ENCODE data around the gene GAPVD1.
A peak's percentile ranks its signal among the peaks of the same experiment; 100 is the strongest.

GAPVD1 gene

DNA sequence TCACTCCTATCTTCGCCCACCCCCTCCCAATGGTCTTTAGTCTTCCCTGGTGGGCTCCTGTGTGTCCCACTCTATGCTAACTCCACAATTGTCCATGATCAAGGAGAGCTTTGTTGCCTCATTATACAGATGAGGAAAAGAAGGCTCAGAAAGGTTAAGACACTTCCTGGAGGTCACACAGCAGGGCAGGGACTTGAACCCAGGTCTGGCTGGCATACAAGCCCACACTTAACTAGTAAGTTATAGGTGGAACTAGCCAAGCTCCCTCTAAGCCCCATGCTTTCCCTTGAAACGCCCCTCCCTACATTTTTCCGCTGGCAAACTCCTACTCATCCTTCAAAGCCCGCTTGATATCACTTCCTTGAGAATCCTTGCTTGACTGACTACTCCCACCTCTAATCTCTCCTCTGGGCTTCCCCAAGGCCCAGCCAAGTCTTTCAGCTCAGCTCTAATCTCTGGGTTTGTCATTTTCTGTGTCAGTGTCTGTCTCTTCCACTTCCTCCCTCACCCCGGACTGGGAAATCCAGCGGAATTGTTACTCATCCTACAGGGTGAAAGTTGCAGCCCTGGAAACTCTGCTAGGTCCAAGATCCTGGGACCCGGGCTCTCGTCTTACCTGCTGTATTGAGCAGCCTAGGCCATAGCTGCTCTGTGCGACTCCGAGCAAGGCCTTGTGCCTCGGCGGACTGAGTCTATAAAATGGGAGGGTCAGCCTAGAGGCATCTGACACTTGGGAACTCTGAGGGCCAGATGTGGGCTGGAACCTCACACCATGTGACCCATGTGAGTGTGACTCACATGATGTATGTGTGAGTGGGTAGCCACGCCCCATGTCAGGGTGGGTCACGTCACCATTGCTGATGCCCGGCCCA is 144.5 kb downstream of the GAPVD1 start:
- no peak for DNase-seq (ENCODE audit: low read depth)

DNA sequence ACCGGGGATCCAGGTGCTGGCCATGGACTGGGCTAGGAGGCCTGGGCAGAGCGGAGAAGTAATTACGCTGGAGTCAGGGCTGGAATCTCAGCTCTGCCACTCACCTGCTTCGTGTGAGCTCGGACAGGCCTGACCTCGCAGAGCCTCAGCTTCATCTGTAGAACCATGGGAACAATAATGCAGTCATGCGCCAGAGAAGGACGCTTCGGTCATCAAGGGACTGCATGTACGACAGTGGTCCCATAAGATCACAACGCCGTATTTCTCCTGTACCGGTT is 145.1 kb downstream of the GAPVD1 start:
- no peak for DNase-seq (ENCODE audit: low read depth)

GRCh38 chr9:125407432-125407973 is 145.9 kb downstream of the GAPVD1 start:
- DNase-seq (ENCODE audit: low read depth) = no peak

GRCh38 chr9:125407974-125408900 is 146.6 kb downstream of the GAPVD1 start:
- DNase-seq (ENCODE audit: low read depth) = peak; percentile 68

DNA sequence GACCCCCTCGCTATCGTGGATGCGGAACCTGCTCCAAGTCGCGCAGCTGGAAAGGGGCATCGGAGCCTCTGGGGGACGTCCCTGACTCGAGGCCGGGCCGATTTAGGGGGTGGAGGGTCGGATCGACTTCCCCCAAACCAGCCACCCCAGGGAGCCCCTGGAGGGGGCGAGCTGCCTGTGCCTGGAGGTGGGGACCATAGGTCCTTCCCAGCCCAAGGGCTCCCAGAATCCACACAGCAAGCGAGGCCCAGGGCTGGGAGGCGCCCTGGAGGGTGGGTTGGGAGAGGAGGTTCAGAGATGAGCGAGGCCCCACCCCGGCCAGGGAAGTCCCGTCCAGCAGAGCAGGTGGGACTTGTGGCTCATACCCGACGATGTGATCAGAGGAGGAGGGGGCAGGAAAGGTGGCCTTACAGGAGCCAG is 147.6 kb downstream of the GAPVD1 start:
- no peak for DNase-seq (ENCODE audit: low read depth)

DNA sequence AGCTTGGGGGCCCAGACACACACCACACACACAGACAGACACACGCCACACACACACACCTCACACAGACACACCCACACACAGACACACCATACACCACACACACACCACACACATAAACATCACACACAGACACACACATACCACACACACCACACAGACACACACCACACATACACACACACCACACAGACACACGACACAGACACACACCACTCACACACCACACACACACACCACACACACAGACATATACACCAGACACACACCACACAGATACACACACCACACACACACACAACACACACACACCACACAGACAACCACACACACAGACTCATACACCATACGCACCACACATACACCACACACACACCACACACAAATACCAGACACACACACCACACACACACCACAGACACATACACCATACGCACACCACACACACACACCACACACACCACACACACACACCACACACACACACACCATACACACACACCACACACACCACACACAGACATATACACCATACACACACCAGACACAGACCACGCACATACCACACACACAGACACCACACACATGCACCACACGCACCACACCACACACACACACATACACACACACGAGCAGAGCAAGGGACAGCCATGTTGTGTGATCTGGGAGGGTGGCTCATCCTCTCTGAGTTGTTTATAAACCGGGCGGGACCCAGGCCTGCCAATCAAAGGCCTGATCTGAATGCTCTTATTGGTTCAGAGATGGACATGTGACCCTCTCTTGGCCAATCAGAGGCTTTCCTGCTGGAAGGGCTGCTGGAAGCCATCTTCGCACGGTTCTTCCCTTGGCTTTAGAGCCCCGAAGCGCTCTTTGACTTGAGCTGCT is 148.3 kb downstream of the GAPVD1 start:
- no peak for DNase-seq (ENCODE audit: low read depth)

DNA sequence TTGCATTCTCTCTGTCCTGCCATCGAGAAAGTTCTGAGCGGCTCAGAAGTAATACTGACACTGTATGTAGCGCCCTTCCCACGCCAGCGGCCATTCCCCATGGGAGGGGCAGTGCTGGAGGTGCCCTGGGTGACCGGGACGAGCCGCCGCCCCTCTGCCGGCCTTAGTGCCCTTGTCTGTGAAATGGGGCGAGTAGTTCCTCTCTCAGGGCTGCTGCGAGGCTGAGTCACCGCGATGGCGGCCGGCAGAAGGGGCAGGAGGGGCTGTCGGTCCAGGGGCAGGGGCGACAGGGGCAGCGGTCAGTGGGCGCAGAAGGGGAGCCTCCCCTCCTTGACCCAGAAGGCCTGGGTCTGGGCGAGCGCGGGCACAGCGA is 148.9 kb downstream of the GAPVD1 start:
- no peak for DNase-seq (ENCODE audit: low read depth)

- no peak for DNase-seq (ENCODE audit: low read depth)
Observed at GRCh38 chr9:125411171-125411756, 149.6 kb downstream of the GAPVD1 start.

- DNase-seq (ENCODE audit: low read depth) = no peak
Observed at GRCh38 chr9:125412166-125412565, 150.5 kb downstream of the GAPVD1 start.

DNA sequence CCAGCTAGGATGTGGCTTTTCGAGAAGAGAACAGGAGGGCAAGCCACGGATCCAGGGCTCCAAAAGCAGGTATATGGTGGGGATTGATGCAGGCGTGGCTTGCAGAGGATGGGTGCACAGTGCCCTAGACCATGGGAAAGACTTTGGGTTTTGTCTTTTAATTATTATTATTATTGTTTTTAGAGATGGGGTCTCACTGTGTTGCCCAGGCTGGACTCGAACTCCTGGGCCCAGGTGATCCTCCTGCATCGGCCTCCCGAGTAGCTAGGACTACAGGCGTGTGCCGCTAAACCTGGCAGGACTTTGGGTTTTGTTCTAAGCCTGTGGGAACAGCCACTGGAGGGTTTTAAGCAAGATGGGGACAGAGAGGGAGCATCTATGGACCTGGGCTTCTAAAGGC is 152.0 kb downstream of the GAPVD1 start:
- no peak for DNase-seq (ENCODE audit: low read depth)

DNA sequence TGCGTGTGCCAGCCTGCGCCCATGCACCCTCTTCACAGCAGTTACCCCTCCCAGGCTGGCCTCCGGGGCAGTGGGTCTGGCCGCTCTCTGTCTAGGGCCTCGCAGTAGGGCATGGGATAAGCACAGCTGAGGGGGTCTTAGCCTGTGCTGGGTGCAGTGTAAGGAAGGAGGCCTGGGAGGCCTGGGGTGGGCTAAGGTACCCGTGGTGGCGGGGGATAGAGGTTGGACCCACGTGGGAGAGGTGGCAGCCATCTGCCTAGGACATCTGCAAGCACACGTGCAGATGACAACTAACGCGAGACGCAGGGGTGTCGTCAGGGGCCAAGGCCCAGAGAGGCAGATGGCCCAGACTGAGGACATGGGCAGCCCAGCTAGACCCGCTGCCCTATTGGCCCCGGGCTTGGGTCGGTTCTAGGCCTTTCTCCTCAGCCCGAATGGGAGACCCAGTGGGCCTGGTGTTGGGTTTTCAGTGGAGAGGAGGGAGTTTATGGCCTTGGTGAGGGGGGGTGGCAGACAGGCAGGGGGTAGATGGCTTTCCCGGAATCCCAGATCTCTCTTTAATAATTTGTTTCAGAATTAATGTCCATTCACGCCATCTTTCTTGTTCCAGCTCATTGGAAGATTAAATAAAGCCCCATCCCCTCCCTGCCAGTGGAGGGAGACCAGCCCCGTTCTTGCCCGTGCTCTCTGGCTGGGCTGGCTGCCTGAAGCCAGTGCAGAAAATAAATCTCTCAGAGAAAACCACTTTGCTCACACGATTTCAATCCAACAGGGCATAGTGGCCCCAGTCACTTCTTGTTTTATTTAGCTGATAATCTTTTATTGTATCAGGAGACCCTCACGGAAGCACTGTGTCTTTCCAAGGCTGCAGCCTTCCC is 154.2 kb downstream of the GAPVD1 start:
- DNase-seq (ENCODE audit: low read depth) = no peak

DNA sequence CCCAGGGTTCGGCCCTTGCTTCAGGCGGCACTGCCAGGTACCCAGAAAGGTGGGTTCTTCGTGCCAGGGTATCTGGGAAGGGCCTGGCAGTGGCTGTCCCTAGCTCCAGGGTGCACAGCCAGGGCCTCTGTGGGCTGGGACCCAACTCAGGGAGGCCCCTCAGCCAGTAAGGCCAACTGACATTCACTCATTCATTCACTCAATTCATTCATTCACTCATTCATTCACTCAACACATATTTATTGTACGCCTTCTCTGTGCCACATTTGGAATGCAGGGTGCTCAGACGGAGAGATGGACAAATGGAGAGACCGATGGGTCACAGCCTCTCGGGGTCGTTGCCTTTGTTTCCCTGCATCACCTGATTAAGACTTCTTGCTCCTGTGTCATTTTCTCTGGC is 154.9 kb downstream of the GAPVD1 start:
- DNase-seq (ENCODE audit: low read depth) = no peak
